SK-N-DZ (cell line): ENCODE data around the gene DAB2IP.
"Not testable (repeated sequence)": the region's sequence is repeated elsewhere in the genome, so short reads cannot be mapped to it uniquely, and the experiment has no call there.

Experiments
- DNase-seq: peaks from one replicate; pipeline ENCODE4 v3.0.0-alpha.2; 2015; ENCODE audit warnings: low spot score

DAB2IP gene

GRCh38 chr9:121725008-121725775 lies 73.8 kb downstream of the DAB2IP start:
- no peak for DNase-seq

GRCh38 chr9:121727295-121728020 lies 76.0 kb downstream of the DAB2IP start:
- DNase-seq, result no peak

GRCh38 chr9:121728916-121729315 lies 77.5 kb downstream of the DAB2IP start:
- no peak for DNase-seq

GRCh38 chr9:121729769-121730562 lies 78.5 kb downstream of the DAB2IP start:
- no peak for DNase-seq

- DNase-seq, result no peak
These were observed 79.7 kb downstream of the DAB2IP start for GRCh38 chr9:121731090-121731489.

GRCh38 chr9:121731919-121732318 lies 80.5 kb downstream of the DAB2IP start:
- no peak for DNase-seq

GRCh38 chr9:121732389-121732788 lies 81.0 kb downstream of the DAB2IP start:
- no peak for DNase-seq

- DNase-seq, result no peak
These were observed 81.5 kb downstream of the DAB2IP start for GRCh38 chr9:121732886-121733285.

- no peak for DNase-seq
These were observed 83.0 kb downstream of the DAB2IP start for GRCh38 chr9:121734465-121734864.

- DNase-seq, result peak; percentile 27
These were observed 83.8 kb downstream of the DAB2IP start for GRCh38 chr9:121735065-121735792.

GRCh38 chr9:121735793-121736770 lies 84.6 kb downstream of the DAB2IP start:
- DNase-seq, result no peak

- no peak for DNase-seq
These were observed 85.6 kb downstream of the DAB2IP start for GRCh38 chr9:121736934-121737462.

GRCh38 chr9:121737481-121737931 lies 86.1 kb downstream of the DAB2IP start:
- DNase-seq, result no peak

GRCh38 chr9:121738411-121738810 lies 87.0 kb downstream of the DAB2IP start:
- no peak for DNase-seq

GRCh38 chr9:121738968-121739367 lies 87.5 kb downstream of the DAB2IP start:
- DNase-seq, result no peak

- DNase-seq, result no peak
These were observed 88.5 kb downstream of the DAB2IP start for GRCh38 chr9:121739971-121740370.

GRCh38 chr9:121741228-121741918 lies 89.9 kb downstream of the DAB2IP start:
- DNase-seq, result no peak

- DNase-seq, result not testable (repeated sequence)
These were observed 90.5 kb downstream of the DAB2IP start for GRCh38 chr9:121741919-121742283.

GRCh38 chr9:121742923-121743322 lies 91.5 kb downstream of the DAB2IP start:
- no peak for DNase-seq
